Epithelial cell of esophagus (primary cell): ENCODE data around the gene HPCAL1.

ENCODE experiments used
- DNase-seq: peaks from one replicate; pipeline ENCODE4 v3.0.0; 2010; ENCODE audit warnings: low read depth
- H3K4me3 ChIP-seq: 2 replicates; pipeline ENCODE4 v1.5.1; 2011; ENCODE audit warnings: mild to moderate bottlenecking, low read length, control low read depth
- CTCF ChIP-seq: IDR thresholded peaks from 2 replicates; pipeline ENCODE4 v1.5.1; 2011; ENCODE audit warnings: low read depth, mild to moderate bottlenecking, low read length, control low read depth, inconsistent platforms; ENCODE audit not compliant: insufficient read depth; ENCODE audit errors: missing control alignments

HPCAL1 gene

GRCh38 chr2:10381997-10382353 is 79.3 kb downstream of the HPCAL1 start:
- no peak for DNase-seq
- TF ChIP-seq CTCF, result no peak
- no peak overlapping the region for H3K4me3 ChIP-seq

- DNase-seq, result no peak
- no peak overlapping the region for H3K4me3 ChIP-seq
- no peak for TF ChIP-seq CTCF
These were observed 79.8 kb downstream of the HPCAL1 start for GRCh38 chr2:10382354-10383061.

GRCh38 chr2:10383960-10384734 is 81.4 kb downstream of the HPCAL1 start:
- no peak for DNase-seq
- no peak for TF ChIP-seq CTCF
- no peak overlapping the region for H3K4me3 ChIP-seq

- no peak overlapping the region for H3K4me3 ChIP-seq
- TF ChIP-seq CTCF, result no peak
- no peak for DNase-seq
These were observed 82.8 kb downstream of the HPCAL1 start for GRCh38 chr2:10385501-10385900.

- DNase-seq, result peak; percentile 54
- H3K4me3 ChIP-seq, result no peak overlapping the region
- TF ChIP-seq CTCF, result no peak
These were observed 83.4 kb downstream of the HPCAL1 start for GRCh38 chr2:10385933-10386773.

GRCh38 chr2:10387033-10387432 is 84.3 kb downstream of the HPCAL1 start:
- DNase-seq, result no peak
- H3K4me3 ChIP-seq, result no peak overlapping the region
- no peak for TF ChIP-seq CTCF
